GM23338 (cell line): ENCODE data around the gene NAA20. TPM values are rescaled to one million over a fixed set of nuclear protein-coding genes. Genes with fewer than 3 reads are reported as not detected.

Experiments
- ATAC-seq: fragments of 200-7000 bp; cut with Tn5 transposase; 3 replicates; pipeline ENCODE4 v1.9.1; 2020
- DNase-seq: peaks from one replicate; pipeline ENCODE4 v3.0.0-alpha.2; 2015; ENCODE audit warnings: low spot score
- H2AFZ ChIP-seq: fragments of 200-600 bp; sonication (generic); 2 replicates; pipeline ENCODE4 v1.8.0; 2016; ENCODE audit warnings: antibody characterized with exemption, mild to moderate bottlenecking, moderate library complexity
- H3F3A ChIP-seq: fragments of 200-600 bp; sonication (generic); replicated peaks from 2 replicates; pipeline ENCODE4 v1.8.0; 2017; ENCODE audit warnings: antibody characterized with exemption, mixed run types, low read depth
- H3K27ac ChIP-seq: fragments of 200-600 bp; sonication (generic); 2 replicates; pipeline ENCODE4 v1.6.1; 2016; ENCODE audit warnings: low read depth
- H3K27me3 ChIP-seq: fragments of 200-600 bp; sonication (generic); 2 replicates; pipeline ENCODE4 v1.8.0; 2016; ENCODE audit warnings: mild to moderate bottlenecking, mixed run types, moderate library complexity; ENCODE audit not compliant: insufficient read depth
- H3K36me3 ChIP-seq: fragments of 200-600 bp; sonication (generic); 2 replicates; pipeline ENCODE4 v1.8.0; 2016; ENCODE audit warnings: mild to moderate bottlenecking; ENCODE audit not compliant: insufficient read depth
- H3K4me1 ChIP-seq: fragments of 200-600 bp; sonication (generic); 2 replicates; pipeline ENCODE4 v1.8.0; 2016; ENCODE audit warnings: mild to moderate bottlenecking, moderate library complexity; ENCODE audit not compliant: insufficient read depth
- H3K4me2 ChIP-seq: fragments of 200-600 bp; sonication (generic); 2 replicates; pipeline ENCODE4 v1.7.1; 2017; ENCODE audit warnings: mixed run types
- H3K4me3 ChIP-seq: fragments of 200-600 bp; sonication (generic); 2 replicates; pipeline ENCODE4 v1.6.1; 2016; ENCODE audit warnings: mixed run types
- H3K79me2 ChIP-seq: fragments of 200-600 bp; sonication (generic); replicated peaks from 2 replicates; pipeline ENCODE4 v1.8.0; 2017; ENCODE audit warnings: mild to moderate bottlenecking; ENCODE audit not compliant: insufficient read depth
- H3K9me2 ChIP-seq: fragments of 200-600 bp; sonication (generic); 2 replicates; pipeline ENCODE4 v1.8.0; 2017; ENCODE audit not compliant: insufficient read depth
- H4K20me1 ChIP-seq: fragments of 200-600 bp; sonication (generic); replicated peaks from 2 replicates; pipeline ENCODE4 v1.8.0; 2017; ENCODE audit warnings: mild to moderate bottlenecking; ENCODE audit not compliant: insufficient read depth
- H3K27ac Mint-ChIP-seq: 2 replicates; pipeline ENCODE4 v1.8.0; 2020; ENCODE audit warnings: inconsistent platforms, mild to moderate bottlenecking, moderate library complexity, mixed read lengths
- H3K27me3 Mint-ChIP-seq: 3 replicates; pipeline ENCODE4 v1.8.0; 2022; ENCODE audit warnings: low read depth, mild to moderate bottlenecking, moderate library complexity, mixed read lengths, inconsistent platforms; ENCODE audit not compliant: insufficient read depth, poor library complexity
- H3K36me3 Mint-ChIP-seq: 3 replicates; pipeline ENCODE4 v1.8.0; 2021; ENCODE audit warnings: low read depth, mild to moderate bottlenecking, inconsistent platforms, moderate library complexity, mixed read lengths
- H3K4me1 Mint-ChIP-seq: 3 replicates; pipeline ENCODE4 v1.8.0; 2020; ENCODE audit warnings: mild to moderate bottlenecking, inconsistent platforms, mixed read lengths
- H3K4me3 Mint-ChIP-seq: 3 replicates; pipeline ENCODE4 v1.8.0; 2021; ENCODE audit warnings: moderate library complexity, mild to moderate bottlenecking, inconsistent platforms, mixed read lengths
- H3K9me3 Mint-ChIP-seq: 3 replicates; pipeline ENCODE4 v1.8.0; 2020; ENCODE audit warnings: moderate library complexity, mild to moderate bottlenecking, inconsistent platforms, mixed read lengths
- CREB1 ChIP-seq: fragments of 250-450 bp; sonication (Bioruptor Pico); IDR thresholded peaks from 2 replicates; pipeline ENCODE4 v1.5.0; 2020; ENCODE audit warnings: low read depth, mild to moderate bottlenecking, moderate library complexity
- EZH2phosphoT487 ChIP-seq: fragments of 200-600 bp; sonication (generic); IDR thresholded peaks from one replicate; pipeline ENCODE4 v1.8.1; 2018; ENCODE audit warnings: antibody characterized with exemption; ENCODE audit not compliant: unreplicated experiment
- JUNB ChIP-seq: IDR thresholded peaks from one replicate; pipeline ENCODE4 v1.6.1; 2016; ENCODE audit warnings: antibody characterized with exemption; ENCODE audit not compliant: unreplicated experiment
- NANOG ChIP-seq: IDR thresholded peaks from 2 replicates; pipeline ENCODE4 v1.6.1; 2016; ENCODE audit warnings: antibody characterized with exemption, borderline replicate concordance
- POLR2AphosphoS5 ChIP-seq: IDR thresholded peaks from 2 replicates; pipeline ENCODE4 v1.6.1; 2016; ENCODE audit warnings: antibody characterized with exemption, low read depth
- REST ChIP-seq: IDR thresholded peaks from one replicate; pipeline ENCODE4 v1.6.1; 2018; ENCODE audit warnings: antibody characterized with exemption; ENCODE audit not compliant: unreplicated experiment
- STAT1 ChIP-seq: IDR thresholded peaks from one replicate; pipeline ENCODE4 v1.6.1; 2016; ENCODE audit warnings: antibody characterized with exemption; ENCODE audit not compliant: unreplicated experiment
- ZNF331 ChIP-seq: fragments of 250-450 bp; sonication (Bioruptor Pico); IDR thresholded peaks from 2 replicates; pipeline ENCODE4 v1.5.0; 2020; ENCODE audit warnings: low read depth, mild to moderate bottlenecking, moderate library complexity
- polyA plus RNA-seq: library from polyadenylated mRNA; unstranded; fragments of >200 nt; fragmentation: Nextera tagmentation; extraction: Ambion mirVana; gene quantifications from 2 replicates; pipeline ENCODE4 v1.2.1, GENCODE V29; 2016
- total RNA-seq: library from RNA; depleted of rRNA; stranded (reverse); fragments of >200 nt; shearing (Covaris generic); gene quantifications from 2 replicates; pipeline ENCODE4 v1.2.3, GENCODE V29; 2014
- TF ChIP-seq, protein P1 (sequence below), 2 experiments: fragments of 200-600 bp in 1 of 2; sonication (generic) in 1 of 2; conservative IDR thresholded peaks; 2 replicates each; pipeline versions ENCODE4 v1.5.1 to v1.6.1; 2016 to 2017; ENCODE audit warnings: antibody characterized with exemption in 2 of 2, low read depth in 2 of 2, mild to moderate bottlenecking in 2 of 2, moderate library complexity in 1 of 2
- TF ChIP-seq, protein P2 (sequence below): IDR thresholded peaks from 2 replicates; pipeline ENCODE4 v1.6.1; 2016; ENCODE audit warnings: antibody characterized with exemption
- TF ChIP-seq, protein P3 (sequence below): fragments of 250-450 bp; sonication (Bioruptor Pico); IDR thresholded peaks from 2 replicates; pipeline ENCODE4 v1.5.0; 2020; ENCODE audit warnings: mild to moderate bottlenecking, moderate library complexity

Gene NAA20
- total and polyA plus RNA-seq, 2 experiments from 2014 or later: 28.7 to 117 TPM

DNA sequence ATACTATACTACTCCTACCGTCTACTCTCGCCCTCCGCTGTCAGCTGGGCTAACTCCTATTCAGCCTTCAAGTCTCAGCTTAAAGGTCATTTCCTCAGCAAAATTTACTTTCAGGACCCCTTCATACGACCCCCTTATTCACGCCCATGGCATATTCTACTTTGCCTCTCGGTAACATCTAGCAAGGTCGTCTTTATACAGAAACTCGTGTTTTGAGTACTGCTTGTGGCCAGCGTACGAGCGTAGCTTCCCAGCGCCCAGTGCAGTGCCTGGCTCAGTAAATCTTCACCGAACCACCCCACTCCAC is 34.6 kb downstream of the NAA20 start (continued):
- TF ChIP-seq, protein P1, sequence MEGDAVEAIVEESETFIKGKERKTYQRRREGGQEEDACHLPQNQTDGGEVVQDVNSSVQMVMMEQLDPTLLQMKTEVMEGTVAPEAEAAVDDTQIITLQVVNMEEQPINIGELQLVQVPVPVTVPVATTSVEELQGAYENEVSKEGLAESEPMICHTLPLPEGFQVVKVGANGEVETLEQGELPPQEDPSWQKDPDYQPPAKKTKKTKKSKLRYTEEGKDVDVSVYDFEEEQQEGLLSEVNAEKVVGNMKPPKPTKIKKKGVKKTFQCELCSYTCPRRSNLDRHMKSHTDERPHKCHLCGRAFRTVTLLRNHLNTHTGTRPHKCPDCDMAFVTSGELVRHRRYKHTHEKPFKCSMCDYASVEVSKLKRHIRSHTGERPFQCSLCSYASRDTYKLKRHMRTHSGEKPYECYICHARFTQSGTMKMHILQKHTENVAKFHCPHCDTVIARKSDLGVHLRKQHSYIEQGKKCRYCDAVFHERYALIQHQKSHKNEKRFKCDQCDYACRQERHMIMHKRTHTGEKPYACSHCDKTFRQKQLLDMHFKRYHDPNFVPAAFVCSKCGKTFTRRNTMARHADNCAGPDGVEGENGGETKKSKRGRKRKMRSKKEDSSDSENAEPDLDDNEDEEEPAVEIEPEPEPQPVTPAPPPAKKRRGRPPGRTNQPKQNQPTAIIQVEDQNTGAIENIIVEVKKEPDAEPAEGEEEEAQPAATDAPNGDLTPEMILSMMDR (conservative IDR thresholded peaks at IDR 0.05; ENCODE audit: low read depth in 2 of 2): no peak
- TF ChIP-seq POLR2AphosphoS5 (no peak), ZNF331 (CRISPR knock-in tag) (no peak), STAT1 (no peak), EZH2phosphoT487 (no peak)

DNA sequence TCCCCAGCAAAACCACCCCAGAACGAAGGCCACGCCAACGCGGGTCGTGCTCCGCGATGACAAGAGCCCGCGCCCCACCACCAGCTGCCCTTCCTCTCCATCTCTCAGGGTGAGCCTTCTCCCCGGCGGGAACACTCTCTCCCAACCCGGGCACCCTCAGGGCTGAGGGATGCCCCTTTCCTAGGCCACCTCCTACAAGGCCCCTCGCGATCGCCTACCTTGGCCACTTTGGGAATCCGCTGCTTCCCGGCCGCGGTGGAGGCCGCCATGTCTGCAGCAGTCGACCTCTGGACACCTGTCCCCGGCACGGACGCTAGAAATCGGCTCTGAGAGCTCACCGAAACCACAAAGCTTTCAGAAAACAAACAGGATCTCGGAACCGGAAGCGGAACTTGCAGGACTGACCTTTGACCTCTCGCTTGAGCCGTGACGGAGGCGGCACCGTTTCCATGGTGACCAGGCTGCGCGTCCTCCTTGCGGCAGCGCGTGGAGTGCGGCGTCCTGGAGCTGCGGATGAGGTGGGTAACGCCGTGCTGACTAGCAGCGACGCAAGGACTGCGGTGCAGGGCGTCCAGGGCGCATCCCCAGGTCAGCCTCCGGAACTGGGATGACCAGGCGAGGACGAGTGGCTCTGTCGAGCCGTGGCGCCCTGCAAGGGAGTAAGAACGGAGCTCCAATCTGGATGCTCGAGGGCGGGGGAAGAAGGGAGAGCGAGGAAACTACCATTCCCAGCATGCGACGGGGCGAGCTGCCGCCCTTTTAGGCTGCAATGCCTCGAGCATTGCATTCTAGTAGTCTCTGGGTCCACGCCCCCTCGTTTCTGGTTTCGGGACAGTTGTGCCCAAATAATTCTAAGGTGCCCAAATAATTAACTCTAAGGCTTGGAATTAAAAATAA is 35.2 kb downstream of the NAA20 start, which contains the start of the genes CFAP61 and CRNKL1:
TSS of gene CFAP61 (plus strand) at position 459 of the 897 bp plus-strand sequence. CDS start 4,122 bp downstream, outside the sequence.
TSS of gene CRNKL1 (minus strand) at position 393 of the 897 bp plus-strand sequence. CDS start at position 269, 124 bp downstream.
- DNase-seq (peak; percentile 98), ATAC-seq (peak; percentile 95)
- Histone ChIP-seq H3K9me2 (no peaks in the 10 kb centered on the region), H3K4me1 (peaks cover 7% of the 10 kb centered on the region), H3F3A (no peaks in the 10 kb centered on the region; the same call in 1 of the 2 replicates), H3K79me2 (peaks cover 18% of the 10 kb centered on the region), H3K27me3 (no peaks in the 10 kb centered on the region), H2AFZ (peak within 1 kb of the TSS; percentile 92), H4K20me1 (no peaks in the 10 kb centered on the region), H3K4me3 (peak within 1 kb of the TSS; percentile 88), H3K36me3 (peaks cover 18% of the 10 kb centered on the region; the same call in 1 of the 2 replicates), H3K27ac (peak within 1 kb of the TSS; percentile 94), H3K4me2 (peak within 1 kb of the TSS; percentile 98)
- peak within 1 kb of the TSS; percentile 98 for H3K4me3 Mint-ChIP-seq
- no peaks in the 10 kb centered on the region; the same call in 2 of the 3 replicates for H3K9me3 Mint-ChIP-seq
- peaks cover 11% of the 10 kb centered on the region for H3K27me3 Mint-ChIP-seq
- H3K27ac Mint-ChIP-seq: peak within 1 kb of the TSS; percentile 99
- H3K4me1 Mint-ChIP-seq: no peaks in the 10 kb centered on the region
- peaks cover 31% of the 10 kb centered on the region for H3K36me3 Mint-ChIP-seq
- TF ChIP-seq NANOG (no peak), REST (no peak), JUNB (no peak), CREB1 (peak; percentile 82), STAT1 (no peak), EZH2phosphoT487 (no peak), POLR2AphosphoS5 (peak; percentile 63), ZNF331 (CRISPR knock-in tag) (no peak)
- TF ChIP-seq, protein P2, sequence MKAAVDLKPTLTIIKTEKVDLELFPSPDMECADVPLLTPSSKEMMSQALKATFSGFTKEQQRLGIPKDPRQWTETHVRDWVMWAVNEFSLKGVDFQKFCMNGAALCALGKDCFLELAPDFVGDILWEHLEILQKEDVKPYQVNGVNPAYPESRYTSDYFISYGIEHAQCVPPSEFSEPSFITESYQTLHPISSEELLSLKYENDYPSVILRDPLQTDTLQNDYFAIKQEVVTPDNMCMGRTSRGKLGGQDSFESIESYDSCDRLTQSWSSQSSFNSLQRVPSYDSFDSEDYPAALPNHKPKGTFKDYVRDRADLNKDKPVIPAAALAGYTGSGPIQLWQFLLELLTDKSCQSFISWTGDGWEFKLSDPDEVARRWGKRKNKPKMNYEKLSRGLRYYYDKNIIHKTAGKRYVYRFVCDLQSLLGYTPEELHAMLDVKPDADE: peak; percentile 88
- TF ChIP-seq, protein P3, sequence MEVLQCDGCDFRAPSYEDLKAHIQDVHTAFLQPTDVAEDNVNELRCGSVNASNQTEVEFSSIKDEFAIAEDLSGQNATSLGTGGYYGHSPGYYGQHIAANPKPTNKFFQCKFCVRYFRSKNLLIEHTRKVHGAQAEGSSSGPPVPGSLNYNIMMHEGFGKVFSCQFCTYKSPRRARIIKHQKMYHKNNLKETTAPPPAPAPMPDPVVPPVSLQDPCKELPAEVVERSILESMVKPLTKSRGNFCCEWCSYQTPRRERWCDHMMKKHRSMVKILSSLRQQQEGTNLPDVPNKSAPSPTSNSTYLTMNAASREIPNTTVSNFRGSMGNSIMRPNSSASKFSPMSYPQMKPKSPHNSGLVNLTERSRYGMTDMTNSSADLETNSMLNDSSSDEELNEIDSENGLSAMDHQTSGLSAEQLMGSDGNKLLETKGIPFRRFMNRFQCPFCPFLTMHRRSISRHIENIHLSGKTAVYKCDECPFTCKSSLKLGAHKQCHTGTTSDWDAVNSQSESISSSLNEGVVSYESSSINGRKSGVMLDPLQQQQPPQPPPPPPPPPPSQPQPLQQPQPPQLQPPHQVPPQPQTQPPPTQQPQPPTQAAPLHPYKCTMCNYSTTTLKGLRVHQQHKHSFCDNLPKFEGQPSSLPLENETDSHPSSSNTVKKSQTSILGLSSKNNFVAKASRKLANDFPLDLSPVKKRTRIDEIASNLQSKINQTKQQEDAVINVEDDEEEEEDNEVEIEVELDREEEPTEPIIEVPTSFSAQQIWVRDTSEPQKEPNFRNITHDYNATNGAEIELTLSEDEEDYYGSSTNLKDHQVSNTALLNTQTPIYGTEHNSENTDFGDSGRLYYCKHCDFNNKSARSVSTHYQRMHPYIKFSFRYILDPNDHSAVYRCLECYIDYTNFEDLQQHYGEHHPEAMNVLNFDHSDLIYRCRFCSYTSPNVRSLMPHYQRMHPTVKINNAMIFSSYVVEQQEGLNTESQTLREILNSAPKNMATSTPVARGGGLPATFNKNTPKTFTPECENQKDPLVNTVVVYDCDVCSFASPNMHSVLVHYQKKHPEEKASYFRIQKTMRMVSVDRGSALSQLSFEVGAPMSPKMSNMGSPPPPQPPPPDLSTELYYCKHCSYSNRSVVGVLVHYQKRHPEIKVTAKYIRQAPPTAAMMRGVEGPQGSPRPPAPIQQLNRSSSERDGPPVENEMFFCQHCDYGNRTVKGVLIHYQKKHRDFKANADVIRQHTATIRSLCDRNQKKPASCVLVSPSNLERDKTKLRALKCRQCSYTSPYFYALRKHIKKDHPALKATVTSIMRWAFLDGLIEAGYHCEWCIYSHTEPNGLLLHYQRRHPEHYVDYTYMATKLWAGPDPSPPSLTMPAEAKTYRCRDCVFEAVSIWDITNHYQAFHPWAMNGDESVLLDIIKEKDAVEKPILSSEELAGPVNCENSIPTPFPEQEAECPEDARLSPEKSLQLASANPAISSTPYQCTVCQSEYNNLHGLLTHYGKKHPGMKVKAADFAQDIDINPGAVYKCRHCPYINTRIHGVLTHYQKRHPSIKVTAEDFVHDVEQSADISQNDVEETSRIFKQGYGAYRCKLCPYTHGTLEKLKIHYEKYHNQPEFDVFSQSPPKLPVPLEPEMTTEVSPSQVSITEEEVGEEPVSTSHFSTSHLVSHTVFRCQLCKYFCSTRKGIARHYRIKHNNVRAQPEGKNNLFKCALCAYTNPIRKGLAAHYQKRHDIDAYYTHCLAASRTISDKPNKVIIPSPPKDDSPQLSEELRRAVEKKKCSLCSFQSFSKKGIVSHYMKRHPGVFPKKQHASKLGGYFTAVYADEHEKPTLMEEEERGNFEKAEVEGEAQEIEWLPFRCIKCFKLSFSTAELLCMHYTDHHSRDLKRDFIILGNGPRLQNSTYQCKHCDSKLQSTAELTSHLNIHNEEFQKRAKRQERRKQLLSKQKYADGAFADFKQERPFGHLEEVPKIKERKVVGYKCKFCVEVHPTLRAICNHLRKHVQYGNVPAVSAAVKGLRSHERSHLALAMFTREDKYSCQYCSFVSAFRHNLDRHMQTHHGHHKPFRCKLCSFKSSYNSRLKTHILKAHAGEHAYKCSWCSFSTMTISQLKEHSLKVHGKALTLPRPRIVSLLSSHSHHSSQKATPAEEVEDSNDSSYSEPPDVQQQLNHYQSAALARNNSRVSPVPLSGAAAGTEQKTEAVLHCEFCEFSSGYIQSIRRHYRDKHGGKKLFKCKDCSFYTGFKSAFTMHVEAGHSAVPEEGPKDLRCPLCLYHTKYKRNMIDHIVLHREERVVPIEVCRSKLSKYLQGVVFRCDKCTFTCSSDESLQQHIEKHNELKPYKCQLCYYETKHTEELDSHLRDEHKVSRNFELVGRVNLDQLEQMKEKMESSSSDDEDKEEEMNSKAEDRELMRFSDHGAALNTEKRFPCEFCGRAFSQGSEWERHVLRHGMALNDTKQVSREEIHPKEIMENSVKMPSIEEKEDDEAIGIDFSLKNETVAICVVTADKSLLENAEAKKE (CRISPR knock-in tag): no peak
